T-helper 22 cell (primary cell): ENCODE data around the gene FTCD.
"Not testable (repeated sequence)": the region's sequence is repeated elsewhere in the genome, so short reads cannot be mapped to it uniquely, and the experiment has no call there.

Source experiments
- DNase-seq: peaks from one replicate; pipeline ENCODE4 v3.0.0-alpha.2; 2020; ENCODE audit warnings: low read depth

Gene FTCD

GRCh38 chr21:46171996-46172862 lies 16.9 kb upstream of the FTCD start:
- no peak for DNase-seq

- no peak for DNase-seq
Observed at GRCh38 chr21:46171585-46171984, 16.2 kb upstream of the FTCD start.

- not testable (repeated sequence) for DNase-seq
Observed at GRCh38 chr21:46170436-46171193, 15.2 kb upstream of the FTCD start.

- DNase-seq = no peak
Observed at GRCh38 chr21:46168659-46169386, 13.4 kb upstream of the FTCD start.

- DNase-seq = no peak
Observed at GRCh38 chr21:46168238-46168637, 12.9 kb upstream of the FTCD start.

GRCh38 chr21:46165098-46165497 lies 9.7 kb upstream of the FTCD start:
- DNase-seq = no peak

GRCh38 chr21:46163380-46163779 lies 8.0 kb upstream of the FTCD start:
- no peak for DNase-seq

- no peak for DNase-seq
Observed at GRCh38 chr21:46161633-46162592, 6.5 kb upstream of the FTCD start.

GRCh38 chr21:46160907-46161632 lies 5.7 kb upstream of the FTCD start:
- DNase-seq = no peak

- no peak for DNase-seq
Observed at GRCh38 chr21:46160657-46160906, 5.2 kb upstream of the FTCD start.

GRCh38 chr21:46159841-46160656 lies 4.7 kb upstream of the FTCD start:
- no peak for DNase-seq

GRCh38 chr21:46159390-46159789 lies 4.0 kb upstream of the FTCD start:
- no peak for DNase-seq

- no peak for DNase-seq
Observed at GRCh38 chr21:46158666-46159300, 3.4 kb upstream of the FTCD start.

- DNase-seq = no peak
Observed at GRCh38 chr21:46157987-46158451, 2.6 kb upstream of the FTCD start.

- DNase-seq = no peak
Observed at GRCh38 chr21:46157396-46157986, 2.1 kb upstream of the FTCD start.

GRCh38 chr21:46156678-46157077 lies 1.3 kb upstream of the FTCD start:
- DNase-seq = no peak

- no peak for DNase-seq
Observed at GRCh38 chr21:46156378-46156645, 933 bp upstream of the FTCD start.

- DNase-seq = no peak
Observed at GRCh38 chr21:46154955-46155513, 345 bp downstream of the FTCD start.
